Liver (tissue), 9 donors: ENCODE measurements around the gene GGN. TPM values are rescaled to one million over a fixed set of nuclear protein-coding genes. Genes with fewer than 3 reads are reported as not detected.

Source experiments
- DNase-seq: peaks from one replicate; pipeline ENCODE4 v3.0.0-alpha.2; 2017; ENCODE audit warnings: low spot score
- H3K27ac ChIP-seq, 2 donors: one replicate each; pipeline ENCODE4 v1.7.0; 2013; ENCODE audit warnings: inconsistent platforms in 2 of 2, low read length in 2 of 2, control low read depth in 1 of 2, low read depth in 1 of 2, mild to moderate bottlenecking in 1 of 2
- H3K27me3 ChIP-seq, 4 donors: one replicate each; pipeline versions ENCODE4 v1.6.1 to v1.7.0; 2013; ENCODE audit warnings: low read length in 3 of 4, inconsistent platforms in 1 of 4, mild to moderate bottlenecking in 1 of 4, moderate library complexity in 1 of 4; ENCODE audit not compliant: control insufficient read depth in 4 of 4, insufficient read depth in 4 of 4
- H3K36me3 ChIP-seq, 4 donors: one replicate each; pipeline versions ENCODE4 v1.6.1 to v1.7.0; 2013; ENCODE audit warnings: low read length in 3 of 4, mild to moderate bottlenecking in 3 of 4, low read depth in 1 of 4, moderate library complexity in 1 of 4; ENCODE audit not compliant: control insufficient read depth in 4 of 4, insufficient read depth in 3 of 4
- H3K4me1 ChIP-seq, 4 donors: one replicate each; pipeline versions ENCODE4 v1.6.1 to v1.7.0; 2013; ENCODE audit warnings: low read length in 3 of 4, mild to moderate bottlenecking in 3 of 4, moderate library complexity in 1 of 4; ENCODE audit not compliant: control insufficient read depth in 4 of 4, insufficient read depth in 4 of 4
- H3K4me3 ChIP-seq, 3 donors: one replicate each; pipeline versions ENCODE4 v1.6.1 to v1.7.0; 2013; ENCODE audit warnings: low read length in 3 of 3, control low read depth in 1 of 3, low read depth in 1 of 3, mild to moderate bottlenecking in 1 of 3
- H3K9ac ChIP-seq, 2 donors: one replicate each; pipeline ENCODE4 v1.7.0; 2013; ENCODE audit warnings: low read length in 2 of 2, mild to moderate bottlenecking in 2 of 2, moderate library complexity in 2 of 2, control low read depth in 1 of 2, low read depth in 1 of 2
- H3K9me3 ChIP-seq, 4 donors: one replicate each; pipeline versions ENCODE4 v1.6.1 to v1.7.0; 2013; ENCODE audit warnings: low read length in 3 of 4; ENCODE audit not compliant: control insufficient read depth in 4 of 4
- ATF3 ChIP-seq: IDR thresholded peaks from 2 replicates; pipeline ENCODE4 v1.6.1; 2016; ENCODE audit warnings: antibody characterized with exemption
- CTCF ChIP-seq: fragments of 150-350 bp; IDR thresholded peaks from 2 replicates; pipeline ENCODE4 v1.5.1; 2017; ENCODE audit warnings: improper control_type of control experiment, low read depth, low read length; ENCODE audit not compliant: missing input control
- FOXA1 ChIP-seq: IDR thresholded peaks from 2 replicates; pipeline ENCODE4 v1.6.1; 2016; ENCODE audit warnings: antibody characterized with exemption
- FOXA2 ChIP-seq: IDR thresholded peaks from 2 replicates; pipeline ENCODE4 v1.6.1; 2016; ENCODE audit warnings: antibody characterized with exemption
- HNF4A ChIP-seq, 2 donors: conservative IDR thresholded peaks; 2 replicates each; pipeline ENCODE4 v1.6.1; 2016; ENCODE audit warnings: antibody characterized with exemption in 2 of 2, mild to moderate bottlenecking in 2 of 2
- JUND ChIP-seq, 2 donors: IDR thresholded peaks; 2 replicates each; pipeline ENCODE4 v1.6.1; 2016; ENCODE audit warnings: antibody characterized with exemption in 2 of 2
- MAX ChIP-seq: IDR thresholded peaks from 2 replicates; pipeline ENCODE4 v1.6.1; 2016; ENCODE audit warnings: antibody characterized with exemption
- NR2F2 ChIP-seq: IDR thresholded peaks from 2 replicates; pipeline ENCODE4 v1.6.1; 2016; ENCODE audit warnings: antibody characterized with exemption
- RAD21 ChIP-seq, 2 donors: IDR thresholded peaks; 2 replicates each; pipeline ENCODE4 v1.6.1; 2016; ENCODE audit warnings: antibody characterized with exemption in 2 of 2, mild to moderate bottlenecking in 2 of 2
- REST ChIP-seq: IDR thresholded peaks from 2 replicates; pipeline ENCODE4 v1.6.1; 2016; ENCODE audit warnings: antibody characterized with exemption, mild to moderate bottlenecking
- RXRA ChIP-seq, 2 donors: IDR thresholded peaks; 2 replicates each; pipeline ENCODE4 v1.6.1; 2017 to 2018; ENCODE audit warnings: antibody characterized with exemption in 2 of 2, mild to moderate bottlenecking in 1 of 2
- TAF1 ChIP-seq: conservative IDR thresholded peaks from 2 replicates; pipeline ENCODE4 v1.6.1; 2016; ENCODE audit warnings: antibody characterized with exemption, mild to moderate bottlenecking
- YY1 ChIP-seq: IDR thresholded peaks from 2 replicates; pipeline ENCODE4 v1.6.1; 2016; ENCODE audit warnings: antibody characterized with exemption, mild to moderate bottlenecking
- ZBTB33 ChIP-seq: IDR thresholded peaks from 2 replicates; pipeline ENCODE4 v1.6.1; 2016; ENCODE audit warnings: antibody characterized with exemption
- WGBS: extraction: QIAGEN DNeasy Blood & Tissue Kit; methylation state at CpG from one replicate; pipeline ENCODE4 v1.1.7; 2013; 5-methylcytosine and 5-hydroxymethylcytosine counted together
- polyA plus RNA-seq, 2 donors: library from polyadenylated mRNA; stranded (reverse) in 1 of 2; unstranded in 1 of 2; fragments of 200-250 nt in 1 of 2; fragments of >200 nt in 1 of 2; fragmentation: Nextera tagmentation in 1 of 2; extraction: Ambion mirVana in 1 of 2; gene quantifications; one replicate each; pipeline versions ENCODE4 v1.2.1 to v1.2.3, GENCODE V29; 2013 to 2015
- total RNA-seq, 2 donors: library from RNA; depleted of rRNA; stranded (reverse); fragments of >200 nt; gene quantifications; one replicate each; pipeline ENCODE4 v1.2.3, GENCODE V29; 2014
- donor health status: healthy.
- donor health status: healthy.
- donor health status: healthy.
- donor health status: healthy.
- donor health status: healthy.

Gene GGN
- total and polyA plus RNA-seq, 4 donors, result not detected

DNA sequence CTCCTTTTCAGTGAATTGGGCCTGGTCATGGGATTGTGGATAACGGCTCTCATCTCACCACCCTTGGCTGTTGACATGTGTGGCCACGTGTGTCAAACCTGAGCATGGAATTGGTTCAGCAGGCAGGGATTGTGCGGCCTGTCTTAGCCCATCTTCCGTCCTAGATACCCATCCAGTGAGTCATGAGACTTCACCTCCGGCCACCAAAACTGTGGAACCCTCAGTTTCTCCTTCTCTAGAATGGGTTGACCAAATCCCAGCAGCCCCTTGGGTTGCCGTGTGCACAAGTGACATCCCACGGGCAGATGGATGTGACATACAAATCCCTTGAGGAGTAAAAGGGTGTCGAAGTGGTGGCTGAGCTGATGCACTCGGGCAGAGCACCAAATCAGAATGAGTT lies 6.7 kb downstream of the GGN start:
- H3K27ac ChIP-seq, result no peak overlapping the region
- H3K9ac ChIP-seq, result no peak overlapping the region
- TF ChIP-seq ATF3 (no peak), HNF4A (conservative IDR thresholded peaks at IDR 0.05) (no peak), MAX (no peak), JUND (IDR thresholded peaks at IDR 0.05) (no peak), TAF1 (no peak), RAD21 (IDR thresholded peaks at IDR 0.05) (no peak), YY1 (no peak), ZBTB33 (no peak), FOXA1 (no peak), CTCF (no peak), NR2F2 (no peak), RXRA (IDR thresholded peaks at IDR 0.05) (no peak), FOXA2 (no peak), REST (no peak)
- no peak overlapping the region for H3K4me3 ChIP-seq
- DNase-seq, result no peak
- H3K27me3 ChIP-seq, result no peaks in the 10 kb centered on the region
- H3K36me3 ChIP-seq, result peaks cover 9 to 55% (median 33%) of the 10 kb centered on the region in 4 donors
- no peaks in the 10 kb centered on the region for H3K9me3 ChIP-seq
- 95% methylated on average over 9 of the region's 9 CpGs for WGBS
- peaks cover 5 to 9% (median 7%) of the 10 kb centered on the region in 4 donors for H3K4me1 ChIP-seq

- TF ChIP-seq NR2F2 (no peak), ZBTB33 (no peak), YY1 (no peak)
- Histone ChIP-seq H3K36me3 (peaks cover 9 to 52% (median 31%) of the 10 kb centered on the region in 4 donors), H3K9ac (no peak overlapping the region), H3K4me3 (no peak overlapping the region), H3K27ac (no peak overlapping the region), H3K4me1 (peaks cover 8 to 20% (median 16%) of the 10 kb centered on the region in 4 donors), H3K9me3 (no peaks in the 10 kb centered on the region), H3K27me3 (no peaks in the 10 kb centered on the region)
- 97% methylated on average over 10 of the region's 10 CpGs for WGBS
- no peak for DNase-seq
These were observed 9.0 kb downstream of the GGN start for GRCh38 chr19:38378866-38379265.
